GM19372 (cell line): ENCODE measurements around the gene RAB28.
A peak's percentile ranks its signal among the peaks of the same experiment; 100 is the strongest.

Experiments
- ATAC-seq: cut with Tn5 transposase; IDR thresholded peaks from one replicate; pipeline ENCODE4 v1.9.1; 2021; ENCODE audit warnings: mild to moderate bottlenecking, low read depth, moderate library complexity; ENCODE audit not compliant: unreplicated experiment

Gene RAB28

DNA sequence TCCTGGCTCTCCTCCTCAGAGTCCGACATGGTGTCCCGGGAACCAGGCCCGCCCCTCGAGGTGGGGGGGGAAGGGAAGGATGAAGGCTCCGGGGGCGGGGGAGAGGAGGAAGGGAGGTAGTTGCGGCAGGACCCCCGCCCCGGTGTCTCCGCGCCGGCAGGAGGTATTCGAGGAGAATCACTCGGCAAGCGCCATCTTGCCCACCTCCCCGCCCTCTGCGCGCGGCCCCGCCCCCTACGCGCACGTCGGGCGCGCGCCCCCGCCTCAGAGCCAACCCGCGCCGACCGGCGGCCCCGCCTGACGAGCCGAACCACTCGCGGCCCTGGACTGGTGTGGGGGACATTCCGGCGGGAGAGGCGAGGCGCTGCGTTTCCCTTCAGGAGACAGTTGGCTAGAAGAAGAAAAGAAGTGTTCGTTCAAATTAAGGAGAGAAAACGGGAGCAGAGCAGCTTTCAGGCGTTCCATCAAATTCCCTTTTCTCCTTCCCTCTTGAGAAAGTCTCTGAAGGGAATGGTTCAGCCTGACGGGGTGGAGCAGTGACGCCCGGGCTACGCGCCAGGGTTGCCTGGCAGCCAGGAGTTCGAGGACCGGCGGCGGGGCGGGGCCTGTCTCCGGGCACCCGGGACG is at the start of gene RAB28:
TSS of gene RAB28 (minus strand) at position 219 of the 627 bp plus-strand sequence.
- ATAC-seq: peak; percentile 93

GRCh38 chr4:13531625-13531998 is 47.5 kb upstream of the RAB28 start:
- no peak for ATAC-seq

DNA sequence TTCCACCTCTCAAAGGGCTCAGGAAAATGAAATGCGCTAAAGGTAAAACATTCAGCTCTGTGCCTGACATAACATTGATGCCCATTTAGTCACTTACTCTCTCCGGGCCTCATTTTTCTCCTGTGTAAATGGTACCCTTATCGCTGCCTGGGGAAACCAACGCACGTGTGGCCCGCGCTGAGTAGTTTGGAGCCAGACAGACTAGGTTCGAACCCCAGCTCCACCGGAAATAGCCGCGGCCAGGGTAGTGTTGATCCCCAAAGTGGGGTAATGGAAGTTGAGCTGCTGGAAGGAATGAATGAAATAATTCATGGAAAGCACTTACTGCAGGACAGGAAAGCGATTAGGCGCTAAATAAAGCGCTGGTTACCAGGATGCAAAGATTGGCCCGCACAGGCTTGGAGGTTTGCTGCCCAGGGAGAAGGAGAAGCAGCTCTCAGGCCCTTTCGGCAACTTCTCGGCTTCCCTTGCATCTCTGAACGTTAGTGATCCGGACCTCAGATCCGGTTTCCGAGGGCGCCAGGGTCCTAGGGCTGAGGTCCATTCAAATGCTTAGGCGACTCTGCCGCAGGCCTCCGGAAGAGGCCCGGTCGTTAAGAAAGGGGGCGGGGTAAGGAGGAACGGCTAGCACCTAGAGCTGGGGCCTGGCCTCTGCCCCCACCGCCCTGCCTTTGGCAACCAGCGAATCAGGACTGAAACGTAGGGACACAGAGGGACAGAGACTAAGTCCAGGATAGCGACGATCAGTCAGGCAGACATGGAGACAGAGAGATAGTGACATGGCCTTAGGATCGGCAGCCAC is 46.9 kb upstream of the RAB28 start:
- no peak for ATAC-seq

DNA sequence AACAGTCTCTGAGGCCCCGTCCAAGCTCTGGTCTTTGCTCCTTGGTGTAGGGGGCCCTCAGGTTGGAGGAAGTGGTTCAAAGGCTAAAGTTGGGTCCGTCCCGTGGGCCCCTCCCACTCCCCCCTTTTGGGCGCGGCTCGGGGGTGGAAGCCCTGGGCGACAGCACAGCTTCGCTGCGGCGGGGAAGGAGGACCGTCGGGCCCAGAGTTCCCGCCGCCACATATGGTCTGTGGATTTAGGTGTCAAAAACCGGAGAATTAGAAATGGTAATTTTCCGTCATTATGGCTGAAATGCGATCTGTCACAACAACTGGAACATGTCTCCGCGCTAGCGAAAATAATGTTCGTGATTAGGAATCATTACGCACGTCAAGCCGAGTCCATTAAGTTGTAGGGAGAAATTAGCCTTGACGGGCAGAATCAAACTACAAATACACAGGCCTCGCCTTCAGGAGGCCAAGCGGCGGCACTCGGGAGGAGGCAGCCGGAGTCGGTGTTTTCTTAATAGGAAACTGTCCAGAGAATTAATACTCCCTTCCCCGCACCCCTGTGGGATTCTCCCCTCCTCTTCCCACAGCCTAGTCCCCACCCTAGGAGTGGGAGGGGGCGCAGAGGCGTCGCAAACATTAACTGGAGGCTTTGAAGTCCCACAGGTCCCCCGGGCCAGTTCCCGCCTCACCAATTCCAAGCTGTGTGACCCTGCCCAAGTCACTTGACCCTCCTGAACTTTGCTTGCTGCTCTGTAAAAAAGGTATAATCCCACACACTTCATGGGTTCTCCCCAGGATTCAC is 45.2 kb upstream of the RAB28 start:
- ATAC-seq: no peak

GRCh38 chr4:13528821-13529127 is 44.6 kb upstream of the RAB28 start:
- no peak for ATAC-seq

DNA sequence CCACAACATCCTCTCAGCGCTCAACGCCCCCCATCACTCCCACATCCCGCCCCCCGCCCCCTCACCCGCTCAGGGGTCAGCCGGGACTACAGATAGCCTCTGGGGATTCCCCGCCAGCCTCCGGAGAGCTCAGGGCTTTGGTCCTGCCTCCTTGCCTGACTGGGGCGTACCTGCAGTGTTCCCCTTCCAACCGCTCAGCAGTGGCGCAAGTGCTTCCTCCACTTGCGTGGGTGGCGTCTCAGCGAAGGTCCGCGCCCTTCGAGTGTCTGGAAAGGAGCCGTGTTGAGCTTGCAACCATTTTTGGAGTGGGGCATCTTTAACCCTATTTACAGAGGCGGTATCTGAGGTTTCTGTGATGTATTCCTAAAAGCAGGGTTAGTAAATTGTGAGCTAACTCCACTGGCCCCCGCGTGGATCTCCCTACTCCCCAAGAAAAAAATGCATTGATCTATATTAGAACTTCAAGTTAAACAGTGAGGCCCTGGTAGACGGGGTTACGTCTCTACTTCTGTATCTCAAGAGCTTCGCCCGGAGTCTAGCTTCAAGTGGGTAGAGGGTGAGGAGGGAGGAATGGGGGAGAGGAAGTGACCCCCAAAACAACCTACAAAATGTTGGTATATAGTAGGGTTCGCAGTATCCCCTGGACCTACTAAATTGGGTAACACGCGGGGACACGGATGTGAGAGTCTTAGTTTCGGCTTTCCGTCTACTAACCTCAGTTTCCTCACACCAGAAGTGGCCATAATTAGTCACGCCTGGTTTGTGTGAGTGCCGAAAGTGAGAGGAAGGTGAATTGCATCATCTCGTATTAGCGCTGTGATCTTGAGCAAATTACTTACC is 44.1 kb upstream of the RAB28 start:
- peak; percentile 61 for ATAC-seq

DNA sequence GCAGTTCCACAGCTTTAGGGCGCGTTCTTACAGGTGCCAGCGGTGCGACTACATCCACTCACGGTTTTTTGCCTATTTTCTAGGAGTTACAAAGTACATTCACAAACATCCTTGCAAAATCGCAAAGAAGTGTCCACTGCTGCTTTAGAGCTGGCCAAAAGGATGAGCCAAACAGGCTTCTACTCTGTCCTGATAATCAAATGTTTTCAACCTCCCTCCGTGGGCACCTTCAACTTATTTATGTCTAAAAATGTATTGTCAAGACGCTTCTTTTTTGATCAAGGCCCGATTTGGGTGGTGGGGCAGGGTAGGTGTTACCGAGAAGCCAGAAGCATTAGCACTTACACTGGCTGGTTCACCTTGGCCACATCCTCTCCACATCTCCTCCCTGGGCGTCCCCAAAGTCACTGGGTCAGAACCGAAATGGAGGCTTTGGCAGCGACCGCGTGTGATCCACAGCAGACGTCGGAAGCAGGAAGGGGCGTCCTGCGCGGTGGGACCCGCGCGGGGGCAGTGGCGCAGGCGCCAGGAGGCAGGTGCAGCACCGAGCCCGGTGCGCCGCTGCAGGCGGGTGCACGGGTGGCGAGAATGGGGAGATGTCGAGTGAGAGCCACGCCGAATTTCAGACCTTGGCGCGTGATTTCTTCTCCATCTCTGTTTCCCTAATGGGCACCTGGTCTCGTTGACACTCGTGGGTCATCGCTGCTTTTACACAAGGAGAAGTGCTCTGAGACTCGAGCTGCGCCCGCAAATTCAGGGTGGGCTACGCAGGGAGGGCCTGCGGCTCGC is 43.2 kb upstream of the RAB28 start:
- ATAC-seq: no peak

GRCh38 chr4:13526658-13527057 is 42.5 kb upstream of the RAB28 start:
- ATAC-seq: no peak

GRCh38 chr4:13525606-13526281 is 41.6 kb upstream of the RAB28 start:
- no peak for ATAC-seq

DNA sequence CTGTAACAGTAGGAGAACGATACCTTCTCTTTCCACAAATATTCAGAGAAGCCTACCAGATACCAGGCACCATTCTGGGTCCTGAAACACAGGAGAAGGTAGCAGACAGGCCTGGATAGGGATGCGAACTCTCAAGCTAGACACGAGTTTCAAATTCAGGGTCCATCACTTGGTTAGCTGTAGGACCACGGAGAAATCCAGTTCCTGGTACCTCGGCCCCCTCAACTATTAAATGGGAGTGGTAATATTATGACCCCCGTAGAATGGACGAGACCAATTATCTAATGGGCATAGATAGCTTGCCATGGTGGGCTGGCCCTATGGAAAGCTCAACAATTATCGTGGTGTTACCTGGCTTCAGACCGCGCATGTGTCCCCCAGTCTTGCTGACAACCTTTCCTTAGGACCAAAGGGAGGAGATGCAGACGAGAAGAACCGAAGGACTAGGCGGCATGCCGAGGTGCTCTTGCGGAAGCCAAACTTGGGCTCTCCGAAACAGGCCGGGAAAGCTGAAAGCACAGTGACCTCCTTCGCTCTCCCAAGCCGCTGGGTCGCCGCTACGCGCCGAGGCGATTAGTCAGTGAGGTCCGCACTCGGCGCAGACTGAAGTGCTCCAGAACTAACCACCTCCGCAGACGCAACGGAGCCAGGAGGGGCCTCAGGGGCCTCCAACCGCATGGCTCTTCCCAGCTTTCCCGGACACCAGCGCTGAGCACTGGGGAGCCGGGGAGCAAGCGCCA is 40.5 kb upstream of the RAB28 start:
- no peak for ATAC-seq

- ATAC-seq: no peak
Measured at GRCh38 chr4:13523591-13524503, 39.7 kb upstream of the RAB28 start.

- ATAC-seq: no peak
Measured at GRCh38 chr4:13523105-13523477, 39.0 kb upstream of the RAB28 start.

GRCh38 chr4:13522282-13523104 is 38.4 kb upstream of the RAB28 start:
- no peak for ATAC-seq

DNA sequence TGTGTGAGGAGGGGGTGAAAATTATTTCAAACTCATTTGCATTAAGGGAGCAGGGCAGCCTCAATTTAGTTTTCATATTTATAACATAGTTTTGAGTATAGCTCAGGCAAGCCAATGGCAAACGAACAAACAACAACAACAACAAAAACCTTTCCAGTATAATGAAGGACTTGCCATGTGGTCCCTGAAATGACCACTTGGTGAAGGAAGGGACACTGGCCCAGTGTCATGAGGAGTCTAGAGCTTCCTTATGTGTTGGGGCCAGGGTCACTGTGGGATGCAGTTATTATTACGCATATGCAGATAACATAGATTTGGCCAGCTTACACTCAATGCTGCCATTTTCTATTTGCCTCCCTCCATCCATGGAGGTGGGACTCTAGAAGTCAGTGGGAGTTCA is 36.9 kb upstream of the RAB28 start:
- no peak for ATAC-seq

DNA sequence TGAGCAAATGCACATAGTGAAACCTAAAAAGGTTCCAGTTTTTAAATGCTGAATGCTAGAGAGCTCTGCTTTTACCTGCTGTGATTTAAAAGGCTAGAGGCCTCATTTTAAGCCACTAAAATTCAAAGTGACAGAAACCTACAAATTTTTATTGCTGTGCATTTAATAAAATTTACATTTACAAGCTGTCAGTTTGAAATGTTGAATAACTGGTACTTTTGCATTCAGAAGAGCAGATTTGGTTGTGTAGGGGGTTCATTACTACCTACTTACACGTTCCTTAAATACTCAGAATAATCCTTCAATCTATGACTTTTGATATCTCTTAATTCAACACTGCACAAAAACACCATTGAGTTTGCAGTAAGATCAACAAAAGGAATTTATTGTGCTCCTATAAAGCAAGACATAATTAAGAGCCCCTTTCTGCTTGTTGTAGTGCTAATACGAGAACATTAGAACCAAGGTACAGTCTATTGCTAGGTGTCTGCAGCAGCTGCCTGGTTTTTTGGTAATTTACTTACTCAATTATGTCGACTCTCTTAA is 32.2 kb upstream of the RAB28 start:
- no peak for ATAC-seq

DNA sequence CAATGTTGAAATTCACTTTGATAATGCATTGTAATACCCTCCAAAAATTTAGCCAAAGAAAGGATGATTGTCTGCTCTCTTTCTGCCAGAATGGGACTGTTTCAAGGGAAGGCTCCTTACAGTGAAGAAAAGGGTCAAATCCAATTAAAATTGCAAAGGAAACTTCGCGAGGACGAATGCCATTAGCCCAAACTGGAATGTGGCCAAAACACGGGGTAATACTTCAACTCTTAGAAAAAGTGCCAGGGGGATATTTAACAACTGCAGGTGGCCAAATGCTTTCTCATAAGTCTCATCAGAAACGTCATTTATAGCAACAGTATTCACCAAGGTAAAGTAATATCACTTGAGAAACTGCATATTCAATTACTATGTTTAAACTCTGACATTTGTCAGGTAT is 31.1 kb upstream of the RAB28 start:
- ATAC-seq: no peak

- ATAC-seq: no peak
Measured at GRCh38 chr4:13514722-13515121, 30.6 kb upstream of the RAB28 start.
